Peyer's patch (tissue), 4 donors: ENCODE data around the gene EMILIN2. TPM values are rescaled to one million over a fixed set of nuclear protein-coding genes. Genes with fewer than 3 reads are reported as not detected.

Experiments used
- DNase-seq, 3 donors: peaks; one replicate each; pipeline ENCODE4 v3.0.0-alpha.2; 2017 to 2019
- H3K27ac ChIP-seq, 4 donors: fragments of 200-600 bp; sonication (generic); one replicate each; pipeline ENCODE4 v1.5.1; 2016 to 2019
- H3K27me3 ChIP-seq, 2 donors: fragments of 200-600 bp; sonication (generic); one replicate each; pipeline ENCODE4 v1.5.1; 2019
- H3K36me3 ChIP-seq, 3 donors: fragments of 200-600 bp; sonication (generic); one replicate each; pipeline ENCODE4 v1.5.1; 2016 to 2019
- H3K4me1 ChIP-seq, 4 donors: fragments of 200-600 bp; sonication (generic); one replicate each; pipeline ENCODE4 v1.5.1; 2016 to 2019
- H3K4me3 ChIP-seq, 4 donors: fragments of 200-600 bp; sonication (generic); 1 replicate in 3 of 4; 2 replicates in 1 of 4; pipeline ENCODE4 v1.5.1; 2016 to 2019; ENCODE audit warnings: mild to moderate bottlenecking in 1 of 4
- H3K9me3 ChIP-seq, 4 donors: fragments of 200-600 bp; sonication (generic); one replicate each; pipeline ENCODE4 v1.5.1; 2016 to 2019; ENCODE audit warnings: mild to moderate bottlenecking in 1 of 4
- POLR2A ChIP-seq, 2 donors: fragments of 450-650 bp; IDR thresholded peaks; one replicate each; pipeline ENCODE4 v1.5.1; 2017; ENCODE audit warnings: antibody characterized with exemption in 2 of 2, mild to moderate bottlenecking in 2 of 2, moderate library complexity in 2 of 2
- total RNA-seq, 4 donors: library from RNA; depleted of rRNA; stranded (reverse); fragments of >200 nt; gene quantifications; one replicate each; pipeline ENCODE4 v1.1.0, GENCODE V29; 2016
- TF ChIP-seq, protein P1 (sequence below), 6 experiments: fragments of 450-650 bp in 4 of 6; fragments of 200-600 bp in 2 of 6; sonication (generic) in 1 of 6; IDR thresholded peaks; one replicate each; pipeline ENCODE4 v1.5.1; 2017 to 2019; ENCODE audit warnings: antibody characterized with exemption in 6 of 6, mild to moderate bottlenecking in 3 of 6, moderate library complexity in 1 of 6

Gene EMILIN2
- total RNA-seq, 4 donors from 2014 or later, result 6.8 to 54.5 (median 12.8) TPM

DNA sequence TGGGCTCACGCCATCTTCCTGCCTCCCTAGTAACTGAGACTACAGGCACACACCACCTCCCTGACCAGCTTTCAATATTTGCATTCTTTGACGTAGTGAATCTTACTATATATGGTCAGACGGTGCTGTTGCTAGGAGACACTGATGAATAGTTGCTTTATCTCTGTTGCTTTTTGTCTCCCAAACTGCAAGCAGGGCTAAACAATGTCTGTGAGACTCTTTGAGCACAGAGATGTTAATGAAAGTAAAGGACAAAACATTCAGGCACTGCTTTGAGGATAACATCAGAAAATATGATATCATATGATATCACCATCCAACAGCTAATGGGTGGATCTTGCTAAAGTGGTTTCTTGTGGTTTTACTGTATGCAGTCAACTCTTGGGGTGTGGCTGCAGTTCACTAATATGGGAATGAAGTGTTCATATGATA lies 43.0 kb downstream of the EMILIN2 start:
- Histone ChIP-seq H3K4me1 (no peaks in the 10 kb centered on the region), H3K36me3 (no peaks in the 10 kb centered on the region), H3K27ac (no peak overlapping the region), H3K27me3 (no peaks in the 10 kb centered on the region), H3K4me3 (no peak overlapping the region), H3K9me3 (no peaks in the 10 kb centered on the region)
- DNase-seq, result no peak
- TF ChIP-seq POLR2A (IDR thresholded peaks at IDR 0.05), result no peak
- TF ChIP-seq, protein P1, sequence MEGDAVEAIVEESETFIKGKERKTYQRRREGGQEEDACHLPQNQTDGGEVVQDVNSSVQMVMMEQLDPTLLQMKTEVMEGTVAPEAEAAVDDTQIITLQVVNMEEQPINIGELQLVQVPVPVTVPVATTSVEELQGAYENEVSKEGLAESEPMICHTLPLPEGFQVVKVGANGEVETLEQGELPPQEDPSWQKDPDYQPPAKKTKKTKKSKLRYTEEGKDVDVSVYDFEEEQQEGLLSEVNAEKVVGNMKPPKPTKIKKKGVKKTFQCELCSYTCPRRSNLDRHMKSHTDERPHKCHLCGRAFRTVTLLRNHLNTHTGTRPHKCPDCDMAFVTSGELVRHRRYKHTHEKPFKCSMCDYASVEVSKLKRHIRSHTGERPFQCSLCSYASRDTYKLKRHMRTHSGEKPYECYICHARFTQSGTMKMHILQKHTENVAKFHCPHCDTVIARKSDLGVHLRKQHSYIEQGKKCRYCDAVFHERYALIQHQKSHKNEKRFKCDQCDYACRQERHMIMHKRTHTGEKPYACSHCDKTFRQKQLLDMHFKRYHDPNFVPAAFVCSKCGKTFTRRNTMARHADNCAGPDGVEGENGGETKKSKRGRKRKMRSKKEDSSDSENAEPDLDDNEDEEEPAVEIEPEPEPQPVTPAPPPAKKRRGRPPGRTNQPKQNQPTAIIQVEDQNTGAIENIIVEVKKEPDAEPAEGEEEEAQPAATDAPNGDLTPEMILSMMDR (IDR thresholded peaks at IDR 0.05), result no peak

DNA sequence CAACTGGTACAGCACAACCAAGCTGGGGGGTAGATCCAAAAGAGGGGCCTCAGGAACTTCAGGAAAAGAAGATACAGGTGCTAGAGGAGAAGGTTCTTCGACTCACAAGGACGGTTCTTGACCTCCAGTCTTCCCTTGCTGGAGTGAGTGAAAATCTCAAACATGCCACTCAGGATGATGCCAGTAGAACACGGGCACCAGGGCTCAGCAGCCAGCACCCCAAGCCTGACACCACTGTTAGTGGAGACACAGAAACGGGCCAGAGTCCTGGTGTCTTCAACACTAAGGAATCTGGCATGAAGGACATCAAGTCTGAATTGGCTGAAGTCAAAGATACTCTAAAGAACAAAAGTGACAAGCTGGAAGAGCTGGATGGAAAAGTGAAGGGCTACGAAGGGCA lies 43.8 kb downstream of the EMILIN2 start:
- TF ChIP-seq, protein P1 (IDR thresholded peaks at IDR 0.05), result no peak
- TF ChIP-seq POLR2A (IDR thresholded peaks at IDR 0.05), result no peak
- no peak overlapping the region for H3K27ac ChIP-seq
- no peak for DNase-seq
- H3K4me3 ChIP-seq, result no peak overlapping the region
- no peaks in the 10 kb centered on the region for H3K9me3 ChIP-seq
- H3K4me1 ChIP-seq, result no peaks in the 10 kb centered on the region
- no peaks in the 10 kb centered on the region for H3K27me3 ChIP-seq
- H3K36me3 ChIP-seq, result no peaks in the 10 kb centered on the region

DNA sequence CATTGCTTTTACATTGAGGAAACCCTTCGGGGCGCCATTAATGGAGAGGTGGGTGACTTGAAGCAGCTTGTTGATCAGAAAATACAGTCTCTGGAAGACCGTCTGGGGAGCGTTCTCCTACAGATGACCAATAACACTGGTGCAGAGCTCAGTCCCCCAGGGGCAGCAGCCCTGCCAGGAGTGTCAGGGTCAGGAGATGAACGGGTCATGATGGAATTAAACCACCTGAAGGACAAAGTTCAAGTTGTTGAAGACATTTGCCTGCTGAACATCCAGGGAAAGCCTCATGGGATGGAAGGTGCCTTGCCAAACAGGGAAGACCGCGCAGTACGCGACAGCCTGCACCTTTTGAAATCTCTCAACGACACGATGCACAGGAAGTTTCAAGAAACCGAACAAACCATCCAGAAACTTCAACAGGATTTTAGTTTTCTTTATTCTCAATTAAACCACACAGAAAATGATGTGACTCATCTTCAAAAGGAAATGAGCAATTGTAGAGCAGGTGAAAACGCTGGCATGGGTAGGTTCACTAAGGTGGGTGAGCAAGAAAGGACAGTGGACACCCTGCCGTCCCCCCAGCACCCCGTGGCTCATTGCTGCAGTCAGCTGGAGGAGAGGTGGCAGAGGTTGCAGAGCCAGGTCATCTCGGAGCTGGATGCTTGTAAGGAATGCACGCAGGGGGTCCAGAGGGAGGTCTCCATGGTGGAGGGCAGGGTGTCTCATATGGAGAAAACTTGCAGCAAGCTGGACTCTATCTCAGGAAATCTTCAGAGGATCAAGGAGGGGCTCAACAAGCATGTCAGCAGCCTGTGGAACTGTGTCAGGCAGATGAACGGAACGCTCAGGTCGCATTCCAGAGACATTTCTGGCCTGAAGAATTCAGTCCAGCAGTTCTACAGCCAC lies 45.0 kb downstream of the EMILIN2 start:
- no peaks in the 10 kb centered on the region for H3K36me3 ChIP-seq
- TF ChIP-seq, protein P1 (IDR thresholded peaks at IDR 0.05), result no peak
- no peak for TF ChIP-seq POLR2A (IDR thresholded peaks at IDR 0.05)
- no peaks in the 10 kb centered on the region for H3K27me3 ChIP-seq
- H3K27ac ChIP-seq, result no peak overlapping the region
- H3K4me1 ChIP-seq, result no peaks in the 10 kb centered on the region
- no peak for DNase-seq
- no peak overlapping the region for H3K4me3 ChIP-seq
- H3K9me3 ChIP-seq, result no peaks in the 10 kb centered on the region

DNA sequence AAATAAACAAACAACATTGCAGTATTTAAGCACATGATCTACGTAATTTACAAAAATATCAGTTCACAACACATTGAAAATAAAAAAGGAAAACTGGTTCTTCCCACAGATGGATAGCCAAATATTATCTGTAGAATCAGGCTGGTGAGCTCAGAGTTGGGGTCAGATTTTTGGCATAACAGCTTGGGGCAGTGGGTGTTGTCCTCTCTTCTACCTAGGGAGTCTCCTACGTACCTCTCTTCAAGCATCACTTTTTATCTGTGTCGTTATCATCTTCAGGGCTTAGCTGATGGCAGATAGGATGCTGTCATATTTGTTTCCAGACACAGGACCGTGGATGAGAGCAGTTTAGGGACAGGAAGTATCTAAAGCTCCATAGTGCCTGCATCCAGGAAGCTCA lies 46.2 kb downstream of the EMILIN2 start:
- Histone ChIP-seq H3K36me3 (no peaks in the 10 kb centered on the region), H3K27ac (no peak overlapping the region), H3K27me3 (no peaks in the 10 kb centered on the region), H3K9me3 (no peaks in the 10 kb centered on the region), H3K4me3 (no peak overlapping the region), H3K4me1 (no peaks in the 10 kb centered on the region)
- DNase-seq, result no peak
- no peak for TF ChIP-seq POLR2A (IDR thresholded peaks at IDR 0.05)
- TF ChIP-seq, protein P1 (IDR thresholded peaks at IDR 0.05), result no peak

DNA sequence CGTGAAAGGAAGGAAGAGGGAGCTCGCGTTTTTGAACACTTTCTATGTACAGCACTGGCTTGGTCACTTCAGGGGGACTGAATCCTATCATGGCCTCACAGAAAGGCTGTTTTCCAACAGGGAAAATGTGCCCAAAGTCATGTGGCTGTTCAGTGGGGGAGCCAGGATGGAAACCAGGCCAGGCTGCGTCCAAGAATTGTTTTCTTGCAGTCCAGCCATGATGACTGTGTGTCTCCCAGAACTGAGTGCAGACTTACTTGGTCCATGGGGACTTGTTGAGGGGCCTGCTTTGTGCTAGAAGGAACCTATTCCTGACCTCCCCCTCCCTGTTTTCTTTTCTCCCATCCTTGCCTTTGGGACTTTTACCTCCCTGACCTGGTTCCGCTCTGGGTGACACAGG lies 46.9 kb downstream of the EMILIN2 start:
- Histone ChIP-seq H3K36me3 (no peaks in the 10 kb centered on the region), H3K27me3 (no peaks in the 10 kb centered on the region), H3K27ac (no peak overlapping the region), H3K4me1 (no peaks in the 10 kb centered on the region), H3K9me3 (no peaks in the 10 kb centered on the region), H3K4me3 (no peak overlapping the region)
- no peak for TF ChIP-seq POLR2A (IDR thresholded peaks at IDR 0.05)
- TF ChIP-seq, protein P1 (IDR thresholded peaks at IDR 0.05), result no peak
- no peak for DNase-seq
